HCT116 (cell line): ENCODE measurements around the gene CUBN. TPM values are rescaled to one million over a fixed set of nuclear protein-coding genes. Genes with fewer than 3 reads are reported as not detected.

Experiments
- ATAC-seq: fragments of 200-7000 bp; cut with Tn5 transposase; 2 replicates; pipeline ENCODE4 v1.9.1; 2020; ENCODE audit warnings: mild to moderate bottlenecking, moderate library complexity
- BruUV-seq: library from RNA; stranded (reverse); fragments of 400-500 nt; replicated peaks from 2 replicates; lab custom pipeline; 2021; lab: Mats Ljungman, UMichigan
- CTCF ChIA-PET: fragments of 300-600 bp; sonication (Branson Sonifier 250); formaldehyde crosslinking; loops from one replicate; lab custom pipeline; 2021; ENCODE audit warnings: antibody characterized with exemption; lab: Charles Lee
- POLR2A ChIA-PET: fragments of 300-600, 350-600 bp; sonication (Branson Sonifier 250); formaldehyde crosslinking; loops from one replicate; lab custom pipeline; 2021; ENCODE audit warnings: antibody characterized with exemption; lab: Charles Lee
- RAD21 ChIA-PET, 2 experiments: fragments of 300-600 bp; sonication (Branson Sonifier 250); formaldehyde crosslinking; loops; one replicate each; lab custom pipeline; 2023; ENCODE audit warnings: low total read pairs in 2 of 2; ENCODE audit not compliant: uncharacterized antibody in 2 of 2, unreplicated experiment in 2 of 2, low non-redundant PET in 1 of 2; lab: Charles Lee
- DNase-seq: peaks from one replicate; pipeline ENCODE4 v3.0.0-alpha.2; 2010; ENCODE audit warnings: low read depth, low spot score
- H2AFZ ChIP-seq: fragments of 200-600 bp; shearing (Covaris generic), sonication (generic); 2 replicates; pipeline ENCODE4 v1.6.1; 2017; ENCODE audit warnings: low read depth, mixed run types, mixed read lengths, antibody characterized with exemption, low read length; ENCODE audit not compliant: poor library complexity, severe bottlenecking
- H3K27ac ChIP-seq: 2 replicates; pipeline ENCODE4 v1.5.1; 2012; ENCODE audit warnings: low read depth, low read length
- H3K27me3 ChIP-seq: fragments of 200-600 bp; sonication (generic); 2 replicates; pipeline ENCODE4 v1.6.1; 2016; ENCODE audit warnings: mixed run types, low read length, mixed read lengths; ENCODE audit not compliant: insufficient read depth
- H3K36me3 ChIP-seq, 2 experiments: fragments of 200-500 bp in 1 of 2; fragments of 200-600 bp in 1 of 2; sonication (Bioruptor generic) in 1 of 2; sonication (generic) in 1 of 2; 2 replicates each; pipeline versions ENCODE4 v1.5.1 to v1.6.1; 2014 to 2016; ENCODE audit warnings: low read length in 2 of 2, inconsistent platforms in 1 of 2, mixed read lengths in 1 of 2, mixed run types in 1 of 2; ENCODE audit not compliant: insufficient read depth in 2 of 2, control insufficient read depth in 1 of 2
- H3K4me1 ChIP-seq, 2 experiments: fragments of 200-600 bp in 1 of 2; sonication (generic) in 1 of 2; 2 replicates each; pipeline versions ENCODE4 v1.5.1 to v1.6.1; 2012 to 2017; ENCODE audit warnings: low read length in 2 of 2, inconsistent platforms in 1 of 2, mild to moderate bottlenecking in 1 of 2, mixed read lengths in 1 of 2, mixed run types in 1 of 2, moderate library complexity in 1 of 2; ENCODE audit not compliant: insufficient read depth in 2 of 2, control insufficient read depth in 1 of 2
- H3K4me2 ChIP-seq: fragments of 200-600 bp; sonication (generic); 2 replicates; pipeline ENCODE4 v1.6.1; 2017; ENCODE audit warnings: mixed run types, low read length, mixed read lengths
- H3K4me3 ChIP-seq, 2 experiments: fragments of 200-600 bp in 1 of 2; sonication (generic) in 1 of 2; replicated peaks in 1 of 2; 2 replicates each; pipeline ENCODE4 v1.5.1; 2011 to 2016; ENCODE audit warnings: low read length in 2 of 2, control low read depth in 1 of 2, low read depth in 1 of 2, mild to moderate bottlenecking in 1 of 2, mixed read lengths in 1 of 2, mixed run types in 1 of 2
- H3K79me2 ChIP-seq: fragments of 200-600 bp; sonication (generic); 2 replicates; pipeline ENCODE4 v1.6.1; 2017; ENCODE audit warnings: mild to moderate bottlenecking, mixed run types, low read length, moderate library complexity, mixed read lengths; ENCODE audit not compliant: insufficient read depth
- H3K9ac ChIP-seq: fragments of 200-600 bp; sonication (generic); 2 replicates; pipeline ENCODE4 v1.6.1; 2016; ENCODE audit warnings: low read length, mixed read lengths
- H3K9me2 ChIP-seq: fragments of 200-600 bp; sonication (generic), shearing (Covaris generic); 2 replicates; pipeline ENCODE4 v1.6.1; 2017; ENCODE audit warnings: mixed run types, mild to moderate bottlenecking, moderate library complexity; ENCODE audit not compliant: insufficient read depth
- H3K9me3 ChIP-seq, 2 experiments: fragments of 200-500 bp in 1 of 2; fragments of 200-600 bp in 1 of 2; sonication (Bioruptor generic) in 1 of 2; sonication (generic) in 1 of 2; 2 replicates each; pipeline ENCODE4 v1.6.1; 2014 to 2017; ENCODE audit warnings: low read length in 2 of 2, mixed read lengths in 2 of 2, inconsistent platforms in 1 of 2, low read depth in 1 of 2, mild to moderate bottlenecking in 1 of 2, mixed run types in 1 of 2, moderate library complexity in 1 of 2; ENCODE audit not compliant: control insufficient read depth in 1 of 2, insufficient read depth in 1 of 2
- H4K20me1 ChIP-seq: fragments of 200-600 bp; sonication (generic), shearing (Covaris generic); 2 replicates; pipeline ENCODE4 v1.6.1; 2017; ENCODE audit warnings: mixed run types, mild to moderate bottlenecking, moderate library complexity; ENCODE audit not compliant: insufficient read depth
- ATF3 ChIP-seq: IDR thresholded peaks from 2 replicates; pipeline ENCODE4 v1.6.1; 2012
- CBX3 ChIP-seq: IDR thresholded peaks from 2 replicates; pipeline ENCODE4 v1.6.1; 2012; ENCODE audit warnings: low read depth
- CEBPB ChIP-seq: IDR thresholded peaks from 2 replicates; pipeline ENCODE4 v1.6.1; 2012; ENCODE audit warnings: low read depth
- EGR1 ChIP-seq: IDR thresholded peaks from 2 replicates; pipeline ENCODE4 v1.6.1; 2012; ENCODE audit warnings: low read depth
- ELF1 ChIP-seq: IDR thresholded peaks from 2 replicates; pipeline ENCODE4 v1.6.1; 2012; ENCODE audit warnings: low read depth, borderline replicate concordance
- EZH2 ChIP-seq: fragments of 200-600 bp; sonication (generic); IDR thresholded peaks from 2 replicates; pipeline ENCODE4 v1.6.1; 2017; ENCODE audit warnings: antibody characterized with exemption, mixed run types
- EZH2phosphoT487 ChIP-seq: fragments of 200-600 bp; IDR thresholded peaks from 2 replicates; pipeline ENCODE4 v1.6.1; 2018; ENCODE audit warnings: antibody characterized with exemption, borderline replicate concordance
- POLR2AphosphoS5 ChIP-seq: IDR thresholded peaks from 2 replicates; pipeline ENCODE4 v1.6.1; 2011; ENCODE audit warnings: mild to moderate bottlenecking, low read depth, low read length, moderate library complexity
- RAD21 ChIP-seq: IDR thresholded peaks from 2 replicates; pipeline ENCODE4 v1.6.1; 2012; ENCODE audit warnings: low read depth, mild to moderate bottlenecking
- SIN3A ChIP-seq: IDR thresholded peaks from 2 replicates; pipeline ENCODE4 v1.6.1; 2012; ENCODE audit warnings: low read depth
- SP1 ChIP-seq: IDR thresholded peaks from 2 replicates; pipeline ENCODE4 v1.6.1; 2012; ENCODE audit warnings: low read depth
- TCF7L2 ChIP-seq: IDR thresholded peaks from 2 replicates; pipeline ENCODE4 v1.7.0; 2011; ENCODE audit warnings: borderline replicate concordance, inconsistent platforms; ENCODE audit not compliant: insufficient read depth, insufficient read length; ENCODE audit errors: extremely low read depth
- YY1 ChIP-seq: IDR thresholded peaks from 2 replicates; pipeline ENCODE4 v1.6.1; 2011; ENCODE audit warnings: low read length, low read depth, moderate library complexity, mild to moderate bottlenecking; ENCODE audit not compliant: insufficient replicate concordance; ENCODE audit errors: extremely low read depth
- intact Hi-C: fragments of 100-400 bp; cut with micrococcal nuclease; formaldehyde crosslinking; loops from 2 replicates; pipeline ENCODE4 v1.10.0; 2022
- total RNA-seq: library from RNA; stranded (reverse); gene quantifications from one replicate; pipeline ENCODE4 v1.2.1, GENCODE V29; 2021; ENCODE audit not compliant: unreplicated experiment
- TF ChIP-seq, protein P1 (sequence below): IDR thresholded peaks from 2 replicates; pipeline ENCODE4 v1.6.1; 2012; ENCODE audit warnings: low read depth

The CUBN gene
- total RNA-seq, 1 experiment from 2014 or later = 1.2 TPM

DNA sequence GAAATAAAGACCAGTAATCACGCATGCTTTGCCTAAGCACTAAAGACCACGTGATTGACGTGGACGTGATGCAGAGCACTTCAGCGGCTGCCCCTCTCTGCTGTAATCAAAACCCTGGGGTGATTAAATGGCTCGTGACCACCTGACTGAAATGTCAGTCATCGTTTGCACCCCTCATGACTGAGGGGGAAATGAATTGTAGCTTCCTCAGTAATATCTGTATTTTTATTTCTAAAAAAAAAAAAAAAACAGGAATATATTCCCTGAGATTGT is 164.3 kb downstream of the CUBN start:
- intact Hi-C loops = no loop called here
- DNase-seq = no peak
- no peak for TF ChIP-seq ATF3
- peaks cover 22 to 36% of the 10 kb centered on the region in 2 experiments for H3K4me1 ChIP-seq
- no peaks in the 10 kb centered on the region for H3K9me3 ChIP-seq
- H2AFZ ChIP-seq = no peak overlapping the region
- no peak overlapping the region for H3K4me3 ChIP-seq
- CTCF ChIA-PET = no interaction called here
- POLR2A ChIA-PET = no interaction called here
- no peaks in the 10 kb centered on the region for H3K79me2 ChIP-seq
- H3K36me3 ChIP-seq = no peaks in the 10 kb centered on the region
- RAD21 ChIA-PET = no interaction called here
- no peak overlapping the region for H3K9ac ChIP-seq
- ATAC-seq = no peak
- BruUV-seq = no TSS peak
- no peaks in the 10 kb centered on the region for H3K9me2 ChIP-seq
- no peaks in the 10 kb centered on the region for H3K27me3 ChIP-seq
- H3K4me2 ChIP-seq = no peak overlapping the region
- no peak overlapping the region for H3K27ac ChIP-seq
- H4K20me1 ChIP-seq = no peaks in the 10 kb centered on the region

DNA sequence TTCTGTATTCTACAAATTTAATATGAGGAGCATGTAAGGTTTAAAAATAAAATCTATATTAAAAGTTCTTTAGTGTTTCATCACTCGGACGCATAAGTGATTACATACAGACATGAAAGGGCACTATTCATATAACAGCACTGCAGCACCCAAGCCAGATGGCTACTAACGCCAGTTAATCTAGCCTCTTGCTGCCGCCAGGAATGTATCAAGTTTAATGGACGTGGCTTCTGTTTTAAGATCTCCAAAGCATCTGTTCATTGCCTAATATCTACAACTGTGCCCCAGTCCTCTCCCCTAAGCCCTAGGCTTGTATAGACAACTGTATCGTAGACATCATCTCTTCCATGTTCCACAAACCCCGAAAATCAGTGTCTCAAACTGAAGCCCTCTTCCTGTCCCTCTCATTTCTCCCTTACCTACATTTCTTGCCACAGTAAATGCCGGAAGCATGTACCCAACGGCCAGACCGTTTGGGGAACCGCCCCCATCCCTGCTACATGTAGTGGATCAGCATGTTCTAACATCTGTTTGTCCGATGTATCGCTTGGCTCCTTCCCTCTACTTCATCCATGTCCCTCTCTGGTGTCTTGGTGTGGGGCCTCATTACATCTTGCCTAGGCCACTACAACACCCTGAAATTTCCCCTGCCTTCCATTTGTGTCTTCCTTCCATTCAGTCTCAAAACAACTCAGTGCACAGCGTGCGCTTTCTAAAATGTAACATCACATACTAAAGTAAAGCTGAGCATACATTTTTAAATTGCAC is 164.9 kb downstream of the CUBN start:
- no TSS peak for BruUV-seq
- Histone ChIP-seq H3K27ac (no peak overlapping the region), H3K9me3 (no peaks in the 10 kb centered on the region), H3K9me2 (no peaks in the 10 kb centered on the region), H3K36me3 (no peaks in the 10 kb centered on the region), H4K20me1 (no peaks in the 10 kb centered on the region), H3K79me2 (no peaks in the 10 kb centered on the region), H3K4me2 (no peak overlapping the region), H3K9ac (no peak overlapping the region), H3K4me3 (no peak overlapping the region), H2AFZ (no peak overlapping the region), H3K27me3 (no peaks in the 10 kb centered on the region), H3K4me1 (peaks cover 22 to 36% of the 10 kb centered on the region in 2 experiments)
- CTCF ChIA-PET = no interaction called here
- intact Hi-C loops = no loop called here
- RAD21 ChIA-PET = no interaction called here
- POLR2A ChIA-PET = no interaction called here
- DNase-seq (no peak), ATAC-seq (no peak)
- TF ChIP-seq, protein P1, sequence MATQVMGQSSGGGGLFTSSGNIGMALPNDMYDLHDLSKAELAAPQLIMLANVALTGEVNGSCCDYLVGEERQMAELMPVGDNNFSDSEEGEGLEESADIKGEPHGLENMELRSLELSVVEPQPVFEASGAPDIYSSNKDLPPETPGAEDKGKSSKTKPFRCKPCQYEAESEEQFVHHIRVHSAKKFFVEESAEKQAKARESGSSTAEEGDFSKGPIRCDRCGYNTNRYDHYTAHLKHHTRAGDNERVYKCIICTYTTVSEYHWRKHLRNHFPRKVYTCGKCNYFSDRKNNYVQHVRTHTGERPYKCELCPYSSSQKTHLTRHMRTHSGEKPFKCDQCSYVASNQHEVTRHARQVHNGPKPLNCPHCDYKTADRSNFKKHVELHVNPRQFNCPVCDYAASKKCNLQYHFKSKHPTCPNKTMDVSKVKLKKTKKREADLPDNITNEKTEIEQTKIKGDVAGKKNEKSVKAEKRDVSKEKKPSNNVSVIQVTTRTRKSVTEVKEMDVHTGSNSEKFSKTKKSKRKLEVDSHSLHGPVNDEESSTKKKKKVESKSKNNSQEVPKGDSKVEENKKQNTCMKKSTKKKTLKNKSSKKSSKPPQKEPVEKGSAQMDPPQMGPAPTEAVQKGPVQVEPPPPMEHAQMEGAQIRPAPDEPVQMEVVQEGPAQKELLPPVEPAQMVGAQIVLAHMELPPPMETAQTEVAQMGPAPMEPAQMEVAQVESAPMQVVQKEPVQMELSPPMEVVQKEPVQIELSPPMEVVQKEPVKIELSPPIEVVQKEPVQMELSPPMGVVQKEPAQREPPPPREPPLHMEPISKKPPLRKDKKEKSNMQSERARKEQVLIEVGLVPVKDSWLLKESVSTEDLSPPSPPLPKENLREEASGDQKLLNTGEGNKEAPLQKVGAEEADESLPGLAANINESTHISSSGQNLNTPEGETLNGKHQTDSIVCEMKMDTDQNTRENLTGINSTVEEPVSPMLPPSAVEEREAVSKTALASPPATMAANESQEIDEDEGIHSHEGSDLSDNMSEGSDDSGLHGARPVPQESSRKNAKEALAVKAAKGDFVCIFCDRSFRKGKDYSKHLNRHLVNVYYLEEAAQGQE = no peak
- TF ChIP-seq ATF3 (no peak), SIN3A (no peak), SP1 (no peak), TCF7L2 (no peak), CBX3 (no peak), ELF1 (no peak), CEBPB (no peak), EZH2 (no peak), EZH2phosphoT487 (no peak), YY1 (no peak), POLR2AphosphoS5 (no peak), RAD21 (no peak), EGR1 (no peak)
